ENCODE measurements around the gene SORCS2.
"Not testable (repeated sequence)": the region's sequence is repeated elsewhere in the genome, so short reads cannot be mapped to it uniquely, and the experiment has no call there.

DNA sequence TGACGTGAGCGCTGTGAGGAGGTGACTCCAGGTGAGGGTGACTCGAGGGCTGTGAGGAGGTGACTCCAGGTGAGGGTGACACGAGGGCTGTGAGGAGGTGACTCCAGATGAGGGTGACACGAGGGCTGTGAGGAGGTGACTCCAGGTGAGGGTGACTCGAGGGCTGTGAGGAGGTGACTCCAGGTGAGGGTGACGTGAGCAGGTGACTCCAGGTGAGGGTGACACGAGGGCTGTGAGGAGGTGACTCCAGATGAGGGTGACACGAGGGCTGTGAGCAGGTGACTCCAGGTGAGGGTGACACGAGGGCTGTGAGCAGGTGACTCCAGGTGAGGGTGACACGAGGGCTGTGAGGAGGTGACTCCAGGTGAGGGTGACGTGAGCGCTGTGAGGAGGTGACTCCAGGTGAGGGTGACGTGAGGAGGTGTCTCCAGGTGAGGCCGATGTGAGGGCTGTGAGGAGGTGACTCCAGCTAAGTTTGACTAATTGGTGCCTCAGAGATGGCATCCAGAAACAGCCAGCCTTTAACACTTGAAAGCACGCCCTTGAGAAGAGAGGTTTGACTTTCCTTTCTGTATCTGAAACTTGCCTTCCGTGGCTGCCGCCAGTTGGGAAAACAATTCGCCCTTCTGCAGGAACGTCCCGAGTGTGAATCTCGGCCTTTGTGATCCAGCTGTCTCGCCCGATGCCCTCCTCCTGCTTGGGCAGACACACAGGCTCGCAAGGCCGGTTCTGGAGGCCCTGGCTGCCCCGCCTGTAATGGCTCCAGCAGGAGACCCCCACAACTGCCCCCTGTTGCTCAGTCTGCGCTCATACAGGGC is 27.1 kb upstream of the SORCS2 start:
- not testable (repeated sequence) for TF ChIP-seq CTCF (IDR thresholded peaks at IDR 0.05; ENCODE audit: low read depth, low read length); EZH2phosphoT487 (IDR thresholded peaks at IDR 0.05; ENCODE audit: low read depth)
